CD4-positive, alpha-beta T cell treated with Interleukin-4 for 1 hour (primary cell): ENCODE measurements around the gene IFIT5.
"Not testable (repeated sequence)": the region's sequence is repeated elsewhere in the genome, so short reads cannot be mapped to it uniquely, and the experiment has no call there.

Experiments used
- DNase-seq, 2 donors: peaks; one replicate each; pipeline ENCODE4 v3.0.0-alpha.2; 2020 to 2022

The IFIT5 gene

DNA sequence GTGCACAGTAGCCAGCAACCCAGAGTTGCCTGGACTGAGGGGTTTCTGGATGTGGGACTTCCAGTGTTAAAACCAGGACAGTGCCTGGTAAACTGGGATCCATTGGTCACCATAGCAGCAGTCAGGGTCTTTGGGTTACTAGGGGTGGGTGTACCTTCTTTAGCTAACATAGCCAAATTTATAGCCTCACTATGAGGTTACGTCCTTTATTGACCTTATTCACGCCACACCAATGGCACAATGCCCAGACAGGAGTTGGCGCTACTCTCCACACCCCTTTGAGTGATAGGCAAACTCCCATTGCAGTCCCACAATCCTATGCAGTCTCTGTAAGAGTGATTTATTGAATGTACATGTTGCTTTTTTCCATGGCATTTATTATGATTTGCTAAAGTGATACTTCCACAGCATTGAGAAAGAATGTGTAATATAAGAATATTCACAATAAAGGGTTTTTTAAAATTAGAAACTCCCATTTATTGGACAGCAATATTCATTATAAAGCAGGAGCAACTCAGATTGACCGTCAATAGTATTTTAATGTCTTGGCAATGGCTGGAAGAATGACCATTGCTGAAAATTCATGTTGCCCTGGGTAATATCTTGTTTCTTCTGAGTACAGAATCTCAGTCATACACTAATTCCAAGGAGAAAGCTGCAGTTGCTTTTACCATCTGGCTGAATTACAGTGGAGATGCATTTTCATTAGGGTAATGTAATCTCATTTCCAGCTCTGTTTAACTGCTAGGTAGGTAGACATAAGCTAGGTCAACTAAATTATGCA is 26.1 kb downstream of the IFIT5 start:
- no peak for DNase-seq

DNA sequence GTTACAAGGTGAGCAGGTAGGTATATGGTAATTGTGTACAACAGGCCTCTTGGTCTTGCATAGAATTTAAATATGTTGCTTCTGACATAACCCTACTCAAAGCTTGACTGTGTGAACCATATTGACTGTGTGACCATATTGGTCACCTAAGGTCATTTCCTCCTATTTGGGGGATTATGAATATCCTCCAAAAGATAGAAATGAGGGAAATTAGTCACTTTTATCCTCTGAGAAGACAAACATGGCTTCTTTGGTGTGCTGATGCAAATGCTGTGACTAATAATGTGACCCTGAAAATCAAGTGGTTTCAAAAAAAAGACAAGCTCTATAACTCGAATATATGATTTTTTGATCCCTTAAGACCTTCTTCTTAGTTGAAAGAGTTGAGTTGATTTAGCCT is 27.9 kb downstream of the IFIT5 start:
- no peak for DNase-seq

DNA sequence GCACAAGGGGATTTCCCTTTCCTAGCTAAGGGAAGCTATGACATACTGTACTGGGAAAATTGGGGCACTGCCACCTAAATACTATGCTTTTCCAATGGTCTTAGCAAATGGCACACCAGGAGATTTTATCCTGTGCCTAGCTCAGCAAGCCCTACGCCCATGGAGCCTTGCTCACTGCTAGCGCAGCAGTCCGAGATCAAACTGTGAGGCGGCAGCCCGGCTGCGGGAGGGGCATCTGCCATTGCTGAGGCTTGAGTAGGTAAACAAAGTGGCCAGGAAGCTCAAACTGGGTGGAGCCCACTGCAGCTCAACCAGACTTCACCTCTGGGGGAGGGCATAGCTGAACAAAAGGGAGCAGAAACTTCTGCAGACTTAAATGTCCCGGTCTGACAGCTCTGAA is 30.5 kb downstream of the IFIT5 start:
- DNase-seq: not testable (repeated sequence)

GRCh38 chr10:89450901-89451300 is 36.5 kb downstream of the IFIT5 start:
- no peak for DNase-seq

DNA sequence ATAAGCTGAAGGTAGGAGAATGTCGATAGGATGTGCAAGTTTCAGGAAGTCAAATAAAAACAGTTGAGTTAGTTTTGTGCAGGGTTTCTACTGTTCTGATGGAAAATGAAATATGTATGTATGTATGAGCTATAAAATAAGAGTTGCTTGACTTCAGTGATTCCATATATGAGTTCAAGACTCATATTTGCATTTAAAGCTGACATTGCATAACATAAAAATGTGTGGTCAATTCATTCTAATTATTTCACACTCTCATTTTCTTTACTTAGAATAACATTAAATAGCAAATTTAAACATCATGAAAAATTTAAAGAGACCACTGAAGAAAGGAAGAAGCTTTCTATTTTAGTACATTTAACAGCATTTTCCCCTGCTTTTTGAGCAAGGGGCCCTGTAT is 37.8 kb downstream of the IFIT5 start:
- no peak for DNase-seq

GRCh38 chr10:89454561-89455347 is 40.4 kb downstream of the IFIT5 start:
- DNase-seq: no peak

- no peak for DNase-seq
Observed at GRCh38 chr10:89458291-89458690, 43.9 kb downstream of the IFIT5 start.

DNA sequence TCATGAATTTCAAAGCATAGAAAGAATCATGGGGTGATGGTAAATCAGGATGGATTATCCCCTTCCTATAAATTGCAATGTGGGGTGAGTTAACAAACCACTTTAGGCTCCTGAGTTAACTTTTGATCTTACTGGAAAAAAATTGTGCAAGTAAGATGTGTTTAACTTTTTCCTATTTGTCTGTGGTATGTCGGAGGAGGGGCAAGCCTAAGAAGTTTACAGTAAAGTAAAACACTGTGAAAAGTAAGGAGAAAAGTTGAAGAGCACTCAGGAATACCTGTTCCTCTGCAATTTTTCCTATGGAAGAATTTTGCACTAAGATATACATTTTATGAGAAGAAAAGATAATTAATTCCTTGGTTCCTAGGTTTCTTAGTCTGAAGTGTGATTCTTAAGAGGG is 44.4 kb downstream of the IFIT5 start:
- no peak for DNase-seq

DNA sequence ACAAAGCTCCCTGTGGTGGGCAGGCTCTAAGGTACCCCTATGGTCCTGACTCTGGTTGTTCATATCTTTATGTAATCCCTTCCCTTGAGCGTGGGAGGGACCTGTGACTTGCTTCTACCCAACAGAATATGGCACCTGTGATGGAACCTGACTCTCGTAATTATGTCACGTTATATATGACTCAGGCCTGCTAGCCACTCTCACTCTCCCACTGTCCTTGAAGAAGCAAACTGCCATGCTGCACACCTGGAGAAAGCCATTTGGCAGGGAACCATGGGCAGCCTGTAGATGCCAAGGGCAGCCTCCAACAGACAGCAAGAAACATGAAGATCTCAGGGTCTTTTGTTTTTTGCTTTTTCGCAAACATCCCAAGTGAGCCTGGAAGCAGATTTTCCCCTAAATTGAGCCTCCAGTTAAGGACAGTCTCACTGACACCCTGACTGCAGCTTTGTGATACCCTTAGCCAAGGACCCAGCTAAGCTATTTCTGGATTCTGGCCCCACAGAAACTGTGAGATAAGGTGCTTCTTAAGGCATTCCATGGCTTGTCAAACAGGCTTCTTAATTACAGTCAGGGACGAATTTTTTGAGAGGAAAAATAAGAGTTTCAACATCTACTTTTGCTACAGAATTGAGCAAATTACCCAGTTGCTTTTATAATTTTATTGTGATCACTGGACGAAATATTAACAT is 49.6 kb downstream of the IFIT5 start:
- no peak for DNase-seq

DNA sequence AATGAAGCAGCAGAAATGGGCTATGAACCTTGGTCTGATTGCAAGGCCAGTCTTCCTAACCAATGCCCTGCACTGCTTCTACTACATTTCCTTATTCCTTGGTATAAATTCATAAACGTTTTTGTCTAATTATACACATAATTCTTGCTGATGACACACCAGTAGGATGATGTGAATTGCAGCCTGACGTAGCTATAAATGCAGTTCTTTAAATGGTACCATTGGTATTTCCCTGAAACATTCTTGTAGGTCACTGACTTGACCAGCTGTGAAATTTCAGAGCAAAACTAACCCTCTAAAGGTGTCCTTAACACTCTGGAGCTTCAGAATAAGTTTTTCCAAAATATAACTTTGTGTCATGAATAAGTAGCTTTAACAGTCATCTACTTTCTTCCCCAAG is 50.8 kb downstream of the IFIT5 start:
- no peak for DNase-seq

DNA sequence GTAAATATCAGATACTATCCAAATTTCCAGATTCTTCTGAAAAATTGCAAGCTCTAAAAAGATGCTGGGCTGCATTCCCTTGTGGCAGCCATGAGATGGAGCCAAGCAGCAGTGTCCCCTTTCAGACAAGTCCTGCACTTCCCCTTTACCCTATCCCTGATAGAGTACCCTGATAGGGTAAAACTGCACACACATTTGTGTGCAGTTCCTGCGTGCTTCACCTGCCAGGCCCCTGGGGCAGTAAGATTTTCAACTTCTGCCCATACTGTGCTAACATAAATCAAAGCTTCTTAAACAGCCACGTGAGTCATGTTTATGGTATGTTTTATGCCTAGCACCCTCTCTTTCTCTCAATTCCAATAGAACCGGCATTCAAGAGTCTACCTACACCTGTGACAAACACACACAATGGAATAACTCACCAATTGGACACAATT is 52.2 kb downstream of the IFIT5 start:
- no peak for DNase-seq

- no peak for DNase-seq
Observed at GRCh38 chr10:89468191-89468965, 54.0 kb downstream of the IFIT5 start.

- DNase-seq: no peak
Observed at GRCh38 chr10:89469517-89469916, 55.1 kb downstream of the IFIT5 start.
